Trophoblast cell (in vitro differentiated cells and primary cell): ENCODE data around the gene CPT1A.

Experiments used
- DNase-seq, 2 donors: peaks; one replicate each; pipeline ENCODE4 v3.0.0-alpha.2; 2016
- H2AFZ ChIP-seq: 2 replicates; pipeline ENCODE4 v1.6.1; 2013; ENCODE audit warnings: low read length, moderate library complexity, mild to moderate bottlenecking; ENCODE audit not compliant: insufficient read depth, poor library complexity
- H2AK5ac ChIP-seq: 2 replicates; pipeline ENCODE4 v1.6.1; 2013; ENCODE audit warnings: mild to moderate bottlenecking, low read length
- H2BK120ac ChIP-seq: 2 replicates; pipeline ENCODE4 v1.6.1; 2013; ENCODE audit warnings: low read length, mild to moderate bottlenecking, moderate library complexity; ENCODE audit not compliant: insufficient read depth, poor library complexity
- H2BK12ac ChIP-seq: 2 replicates; pipeline ENCODE4 v1.6.1; 2013; ENCODE audit warnings: mild to moderate bottlenecking, low read length, moderate library complexity
- H2BK5ac ChIP-seq: 2 replicates; pipeline ENCODE4 v1.6.1; 2013; ENCODE audit warnings: low read length, low read depth, moderate library complexity, mild to moderate bottlenecking; ENCODE audit not compliant: poor library complexity
- H3K14ac ChIP-seq: 2 replicates; pipeline ENCODE4 v1.6.1; 2013; ENCODE audit warnings: mild to moderate bottlenecking, low read length
- H3K18ac ChIP-seq: 2 replicates; pipeline ENCODE4 v1.6.1; 2013; ENCODE audit warnings: mild to moderate bottlenecking, low read length
- H3K23ac ChIP-seq: 2 replicates; pipeline ENCODE4 v1.6.1; 2013; ENCODE audit warnings: low read length
- H3K27ac ChIP-seq: 2 replicates; pipeline ENCODE4 v1.5.1; 2013; ENCODE audit warnings: low read depth, mild to moderate bottlenecking, inconsistent platforms, low read length, moderate library complexity
- H3K27me3 ChIP-seq: 2 replicates; pipeline ENCODE4 v1.6.1; 2013; ENCODE audit warnings: inconsistent platforms, mild to moderate bottlenecking, low read length, moderate library complexity; ENCODE audit not compliant: insufficient read depth
- H3K36me3 ChIP-seq, 2 experiments: 1 replicate in 1 of 2; 2 replicates in 1 of 2; pipeline ENCODE4 v1.6.1; 2013; ENCODE audit warnings: low read length in 2 of 2, mild to moderate bottlenecking in 2 of 2, moderate library complexity in 1 of 2; ENCODE audit not compliant: insufficient read depth in 2 of 2, control insufficient read depth in 1 of 2
- H3K4ac ChIP-seq: 2 replicates; pipeline ENCODE4 v1.6.1; 2013; ENCODE audit warnings: low read depth, mild to moderate bottlenecking, low read length, moderate library complexity
- H3K4me1 ChIP-seq, 2 experiments: 1 replicate in 1 of 2; 2 replicates in 1 of 2; pipeline ENCODE4 v1.6.1; 2013; ENCODE audit warnings: low read length in 2 of 2, mild to moderate bottlenecking in 2 of 2, moderate library complexity in 1 of 2; ENCODE audit not compliant: insufficient read depth in 2 of 2, control insufficient read depth in 1 of 2
- H3K4me2 ChIP-seq: 2 replicates; pipeline ENCODE4 v1.6.1; 2013; ENCODE audit warnings: inconsistent platforms, mild to moderate bottlenecking, low read length, moderate library complexity
- H3K4me3 ChIP-seq: 2 replicates; pipeline ENCODE4 v1.5.1; 2013; ENCODE audit warnings: mild to moderate bottlenecking, low read depth, low read length, inconsistent platforms
- H3K79me1 ChIP-seq: one replicate; pipeline ENCODE4 v1.6.1; 2013; ENCODE audit warnings: low read length
- H3K79me2 ChIP-seq: 2 replicates; pipeline ENCODE4 v1.6.1; 2013; ENCODE audit warnings: low read length, mild to moderate bottlenecking; ENCODE audit not compliant: control insufficient read depth, insufficient read depth, poor library complexity
- H3K9ac ChIP-seq: 2 replicates; pipeline ENCODE4 v1.6.1; 2013; ENCODE audit warnings: mild to moderate bottlenecking, low read length
- H3K9me3 ChIP-seq: 2 replicates; pipeline ENCODE4 v1.6.1; 2013; ENCODE audit warnings: low read depth, mild to moderate bottlenecking, control low read depth, inconsistent platforms, low read length; ENCODE audit not compliant: insufficient read depth
- H4K12ac ChIP-seq: 2 replicates; pipeline ENCODE4 v1.6.1; 2013; ENCODE audit warnings: low read depth, mild to moderate bottlenecking, low read length, moderate library complexity
- H4K8ac ChIP-seq: 2 replicates; pipeline ENCODE4 v1.6.1; 2013; ENCODE audit warnings: low read depth, mild to moderate bottlenecking, low read length, moderate library complexity
- H4K91ac ChIP-seq: one replicate; pipeline ENCODE4 v1.6.1; 2013; ENCODE audit warnings: low read depth, mild to moderate bottlenecking, low read length, moderate library complexity
- WGBS: extraction: QIAGEN DNeasy Blood & Tissue Kit; methylation state at CpG from one replicate; pipeline ENCODE4 v1.1.7; 2013; ENCODE audit warnings: missing lambda C conversion rate; ENCODE audit not compliant: insufficient read length, insufficient coverage; ENCODE audit errors: extremely low coverage; 5-methylcytosine and 5-hydroxymethylcytosine counted together

CPT1A gene

DNA sequence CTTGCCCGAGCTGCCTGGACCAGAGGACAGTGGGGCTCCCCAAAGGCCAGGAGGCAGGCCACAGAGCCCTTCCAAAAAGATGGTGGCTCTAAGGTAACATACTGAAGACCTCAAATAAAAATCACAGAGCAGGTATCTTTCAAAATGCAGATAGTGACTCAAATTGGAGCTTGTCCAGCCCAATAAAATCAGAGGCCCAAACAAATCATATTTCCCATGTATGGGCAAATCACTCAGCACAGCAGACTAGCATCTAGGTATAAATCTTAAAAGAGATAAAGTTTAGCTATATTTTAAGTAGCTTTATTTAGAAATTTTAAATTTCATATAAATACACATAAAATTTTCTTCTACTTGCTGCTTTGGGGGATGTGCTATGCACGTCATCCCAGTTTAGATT, 93.7 kb downstream of the CPT1A start:
- H2BK120ac ChIP-seq, result no peak overlapping the region
- no peak overlapping the region for H3K9ac ChIP-seq
- H3K79me1 ChIP-seq, result peaks cover 1% of the 10 kb centered on the region
- H3K9me3 ChIP-seq, result no peaks in the 10 kb centered on the region
- WGBS, result no CpG with 5 or more reads among the region's 2 CpGs
- H2AFZ ChIP-seq, result no peak overlapping the region
- no peak overlapping the region for H3K4ac ChIP-seq
- no peak overlapping the region for H4K91ac ChIP-seq
- H3K4me3 ChIP-seq, result no peak overlapping the region
- no peak overlapping the region for H3K14ac ChIP-seq
- no peak overlapping the region for H3K27ac ChIP-seq
- no peak overlapping the region for H3K23ac ChIP-seq
- peaks cover 0 to 7% of the 10 kb centered on the region in 2 experiments for H3K4me1 ChIP-seq
- no peak overlapping the region for H2BK5ac ChIP-seq
- H2BK12ac ChIP-seq, result no peak overlapping the region
- H2AK5ac ChIP-seq, result no peak overlapping the region
- H3K18ac ChIP-seq, result no peak overlapping the region
- no peak for DNase-seq
- H3K4me2 ChIP-seq, result no peak overlapping the region
- no peak overlapping the region for H4K8ac ChIP-seq
- no peaks in the 10 kb centered on the region for H3K79me2 ChIP-seq
- H3K27me3 ChIP-seq, result no peaks in the 10 kb centered on the region
- H4K12ac ChIP-seq, result no peak overlapping the region
- H3K36me3 ChIP-seq, result no peaks in the 10 kb centered on the region

DNA sequence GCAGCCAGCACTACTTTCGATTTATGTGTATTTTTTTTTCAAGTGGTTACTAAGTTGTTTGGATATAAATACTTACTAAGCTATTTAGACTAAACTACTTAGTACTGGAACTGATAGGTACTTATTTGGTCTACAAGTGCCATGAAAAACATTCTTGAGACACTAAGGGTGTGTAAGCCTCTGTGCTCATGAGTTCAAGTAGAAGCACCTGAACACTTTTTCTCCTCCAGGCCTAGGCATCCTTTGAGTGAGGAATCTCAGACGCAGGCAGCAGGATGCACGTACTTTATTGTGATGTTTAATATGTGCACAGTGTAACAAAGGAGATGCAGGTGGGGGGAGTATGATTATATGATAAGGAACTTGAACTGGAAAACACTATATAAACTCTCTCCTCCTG, 98.2 kb downstream of the CPT1A start:
- no peak overlapping the region for H2BK12ac ChIP-seq
- no peak overlapping the region for H3K27ac ChIP-seq
- no peak overlapping the region for H3K9ac ChIP-seq
- no peak overlapping the region for H3K4me2 ChIP-seq
- no peaks in the 10 kb centered on the region for H3K79me1 ChIP-seq
- H2AFZ ChIP-seq, result no peak overlapping the region
- no peaks in the 10 kb centered on the region for H3K27me3 ChIP-seq
- H3K79me2 ChIP-seq, result no peaks in the 10 kb centered on the region
- no peak overlapping the region for H2BK120ac ChIP-seq
- no peak overlapping the region for H2BK5ac ChIP-seq
- no CpG with 5 or more reads among the region's 3 CpGs for WGBS
- no peak overlapping the region for H3K23ac ChIP-seq
- H2AK5ac ChIP-seq, result no peak overlapping the region
- H3K4me3 ChIP-seq, result no peak overlapping the region
- H3K14ac ChIP-seq, result no peak overlapping the region
- H3K36me3 ChIP-seq, result no peaks in the 10 kb centered on the region
- H4K8ac ChIP-seq, result no peak overlapping the region
- peaks cover 1% of the 10 kb centered on the region for H3K9me3 ChIP-seq
- no peak overlapping the region for H3K18ac ChIP-seq
- H4K12ac ChIP-seq, result no peak overlapping the region
- no peak overlapping the region for H4K91ac ChIP-seq
- H3K4ac ChIP-seq, result no peak overlapping the region
- no peaks in the 10 kb centered on the region for H3K4me1 ChIP-seq
- no peak for DNase-seq

DNA sequence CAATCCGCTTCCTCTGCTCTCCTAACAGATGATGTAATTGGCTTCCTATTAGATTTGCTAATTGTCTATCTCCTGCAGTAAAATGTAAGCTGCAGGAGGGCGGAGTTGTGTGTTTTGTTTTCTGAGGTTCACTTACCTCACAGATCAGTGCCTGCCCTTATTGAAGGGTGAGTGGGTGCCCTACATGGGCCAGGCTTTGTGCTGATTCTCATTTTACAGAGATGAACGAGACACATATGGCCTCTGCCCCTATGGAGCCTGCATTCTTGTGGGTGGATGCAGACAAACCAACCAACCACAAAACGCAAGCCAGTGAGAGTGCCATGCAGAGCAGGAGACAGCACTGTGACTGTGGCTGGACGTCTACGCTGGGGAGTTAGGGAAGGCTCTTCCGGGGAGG, 100.3 kb downstream of the CPT1A start:
- H2AK5ac ChIP-seq, result no peak overlapping the region
- no peak overlapping the region for H3K9ac ChIP-seq
- H2BK5ac ChIP-seq, result no peak overlapping the region
- H4K12ac ChIP-seq, result no peak overlapping the region
- H2BK120ac ChIP-seq, result no peak overlapping the region
- no peak overlapping the region for H3K23ac ChIP-seq
- H3K79me1 ChIP-seq, result no peaks in the 10 kb centered on the region
- H3K9me3 ChIP-seq, result peaks cover 1% of the 10 kb centered on the region
- no peak overlapping the region for H2AFZ ChIP-seq
- no peak overlapping the region for H3K14ac ChIP-seq
- H3K4me1 ChIP-seq, result no peaks in the 10 kb centered on the region
- WGBS, result no CpG with 5 or more reads among the region's 7 CpGs
- no peak overlapping the region for H3K4me2 ChIP-seq
- no peaks in the 10 kb centered on the region for H3K27me3 ChIP-seq
- no peak overlapping the region for H3K27ac ChIP-seq
- H4K91ac ChIP-seq, result no peak overlapping the region
- H3K79me2 ChIP-seq, result no peaks in the 10 kb centered on the region
- no peak overlapping the region for H3K4ac ChIP-seq
- H3K18ac ChIP-seq, result no peak overlapping the region
- no peak for DNase-seq
- no peak overlapping the region for H3K4me3 ChIP-seq
- H3K36me3 ChIP-seq, result no peaks in the 10 kb centered on the region
- H2BK12ac ChIP-seq, result no peak overlapping the region
- H4K8ac ChIP-seq, result no peak overlapping the region

- H3K4ac ChIP-seq, result no peak overlapping the region
- no peak overlapping the region for H3K23ac ChIP-seq
- H3K4me3 ChIP-seq, result no peak overlapping the region
- H4K91ac ChIP-seq, result no peak overlapping the region
- no peaks in the 10 kb centered on the region for H3K4me1 ChIP-seq
- H2AK5ac ChIP-seq, result no peak overlapping the region
- no peak overlapping the region for H2BK120ac ChIP-seq
- no peak overlapping the region for H3K27ac ChIP-seq
- H3K18ac ChIP-seq, result no peak overlapping the region
- WGBS, result no CpG with 5 or more reads among the region's 6 CpGs
- H2AFZ ChIP-seq, result no peak overlapping the region
- H2BK12ac ChIP-seq, result no peak overlapping the region
- no peak overlapping the region for H2BK5ac ChIP-seq
- H3K14ac ChIP-seq, result no peak overlapping the region
- no peak overlapping the region for H4K12ac ChIP-seq
- H3K4me2 ChIP-seq, result no peak overlapping the region
- H3K36me3 ChIP-seq, result no peaks in the 10 kb centered on the region
- no peaks in the 10 kb centered on the region for H3K79me1 ChIP-seq
- no peaks in the 10 kb centered on the region for H3K79me2 ChIP-seq
- H3K27me3 ChIP-seq, result no peaks in the 10 kb centered on the region
- H4K8ac ChIP-seq, result no peak overlapping the region
- no peak for DNase-seq
- no peak overlapping the region for H3K9ac ChIP-seq
- H3K9me3 ChIP-seq, result peaks cover 1% of the 10 kb centered on the region
Observed at GRCh38 chr11:68735646-68736045, 106.1 kb downstream of the CPT1A start.
